ENCODE data around the gene SLC25A27.

DNA sequence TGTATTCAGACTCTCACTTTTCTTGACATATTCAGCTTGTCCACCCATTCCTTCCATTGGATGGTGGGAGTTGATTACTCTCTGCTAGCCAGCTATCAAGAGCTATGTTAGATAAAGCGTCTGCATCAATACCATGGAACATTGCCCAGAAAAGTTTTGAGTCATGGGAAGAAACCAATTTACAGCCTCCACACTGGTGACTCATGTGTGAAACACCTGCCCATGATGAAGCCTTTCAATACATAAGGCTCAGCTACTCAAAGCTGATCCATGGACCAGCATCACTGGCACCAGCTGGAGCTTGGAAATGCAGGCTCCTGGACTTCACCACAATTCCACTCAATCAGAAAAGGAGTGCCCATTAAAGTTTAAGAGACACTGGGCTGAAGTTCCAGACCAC, 66.3 kb downstream of the SLC25A27 start:
- TF ChIP-seq, protein P1, sequence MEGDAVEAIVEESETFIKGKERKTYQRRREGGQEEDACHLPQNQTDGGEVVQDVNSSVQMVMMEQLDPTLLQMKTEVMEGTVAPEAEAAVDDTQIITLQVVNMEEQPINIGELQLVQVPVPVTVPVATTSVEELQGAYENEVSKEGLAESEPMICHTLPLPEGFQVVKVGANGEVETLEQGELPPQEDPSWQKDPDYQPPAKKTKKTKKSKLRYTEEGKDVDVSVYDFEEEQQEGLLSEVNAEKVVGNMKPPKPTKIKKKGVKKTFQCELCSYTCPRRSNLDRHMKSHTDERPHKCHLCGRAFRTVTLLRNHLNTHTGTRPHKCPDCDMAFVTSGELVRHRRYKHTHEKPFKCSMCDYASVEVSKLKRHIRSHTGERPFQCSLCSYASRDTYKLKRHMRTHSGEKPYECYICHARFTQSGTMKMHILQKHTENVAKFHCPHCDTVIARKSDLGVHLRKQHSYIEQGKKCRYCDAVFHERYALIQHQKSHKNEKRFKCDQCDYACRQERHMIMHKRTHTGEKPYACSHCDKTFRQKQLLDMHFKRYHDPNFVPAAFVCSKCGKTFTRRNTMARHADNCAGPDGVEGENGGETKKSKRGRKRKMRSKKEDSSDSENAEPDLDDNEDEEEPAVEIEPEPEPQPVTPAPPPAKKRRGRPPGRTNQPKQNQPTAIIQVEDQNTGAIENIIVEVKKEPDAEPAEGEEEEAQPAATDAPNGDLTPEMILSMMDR (conservative IDR thresholded peaks at IDR 0.05), result no peak
- TF ChIP-seq ZFX (IDR thresholded peaks at IDR 0.05), result no peak
